Subcutaneous abdominal adipose tissue (tissue), 5 donors: ENCODE results near the gene OR2T8.
"Not testable (repeated sequence)": the region's sequence is repeated elsewhere in the genome, so short reads cannot be mapped to it uniquely, and the experiment has no call there.

ENCODE experiments used
- H3K27ac ChIP-seq: one replicate; pipeline ENCODE4 v1.7.0; 2013; ENCODE audit warnings: low read depth, mild to moderate bottlenecking, inconsistent platforms, low read length, moderate library complexity
- H3K27me3 ChIP-seq, 5 donors: one replicate each; pipeline ENCODE4 v1.7.0; 2013; ENCODE audit warnings: low read length in 5 of 5, inconsistent platforms in 1 of 5; ENCODE audit not compliant: control insufficient read depth in 5 of 5, insufficient read depth in 4 of 5
- H3K36me3 ChIP-seq, 5 donors: one replicate each; pipeline ENCODE4 v1.7.0; 2013; ENCODE audit warnings: low read length in 5 of 5; ENCODE audit not compliant: control insufficient read depth in 5 of 5, insufficient read depth in 5 of 5
- H3K4me1 ChIP-seq, 5 donors: one replicate each; pipeline ENCODE4 v1.7.0; 2013; ENCODE audit warnings: low read length in 5 of 5, mild to moderate bottlenecking in 3 of 5, moderate library complexity in 1 of 5; ENCODE audit not compliant: control insufficient read depth in 5 of 5, insufficient read depth in 5 of 5
- H3K4me3 ChIP-seq, 5 donors: one replicate each; pipeline ENCODE4 v1.7.0; 2013; ENCODE audit warnings: low read length in 5 of 5, low read depth in 1 of 5
- H3K9ac ChIP-seq, 5 donors: one replicate each; pipeline ENCODE4 v1.7.0; 2013; ENCODE audit warnings: low read length in 5 of 5, mild to moderate bottlenecking in 4 of 5, moderate library complexity in 3 of 5
- H3K9me3 ChIP-seq, 5 donors: one replicate each; pipeline ENCODE4 v1.7.0; 2013; ENCODE audit warnings: low read length in 5 of 5; ENCODE audit not compliant: control insufficient read depth in 5 of 5
- donor health status: healthy.
- donor health status: healthy.
- donor health status: healthy.
- donor health status: healthy.
- donor health status: healthy.

Gene OR2T8

GRCh38 chr1:247913786-247914185 is 6.3 kb upstream of the OR2T8 start:
- no peak overlapping the region for H3K9ac ChIP-seq
- H3K27ac ChIP-seq: no peak overlapping the region
- no peaks in the 10 kb centered on the region for H3K4me1 ChIP-seq
- H3K4me3 ChIP-seq: no peak overlapping the region
- H3K27me3 ChIP-seq: peaks cover 0 to 2% (median 0%) of the 10 kb centered on the region in 5 donors
- no peaks in the 10 kb centered on the region for H3K36me3 ChIP-seq
- no peaks in the 10 kb centered on the region for H3K9me3 ChIP-seq

DNA sequence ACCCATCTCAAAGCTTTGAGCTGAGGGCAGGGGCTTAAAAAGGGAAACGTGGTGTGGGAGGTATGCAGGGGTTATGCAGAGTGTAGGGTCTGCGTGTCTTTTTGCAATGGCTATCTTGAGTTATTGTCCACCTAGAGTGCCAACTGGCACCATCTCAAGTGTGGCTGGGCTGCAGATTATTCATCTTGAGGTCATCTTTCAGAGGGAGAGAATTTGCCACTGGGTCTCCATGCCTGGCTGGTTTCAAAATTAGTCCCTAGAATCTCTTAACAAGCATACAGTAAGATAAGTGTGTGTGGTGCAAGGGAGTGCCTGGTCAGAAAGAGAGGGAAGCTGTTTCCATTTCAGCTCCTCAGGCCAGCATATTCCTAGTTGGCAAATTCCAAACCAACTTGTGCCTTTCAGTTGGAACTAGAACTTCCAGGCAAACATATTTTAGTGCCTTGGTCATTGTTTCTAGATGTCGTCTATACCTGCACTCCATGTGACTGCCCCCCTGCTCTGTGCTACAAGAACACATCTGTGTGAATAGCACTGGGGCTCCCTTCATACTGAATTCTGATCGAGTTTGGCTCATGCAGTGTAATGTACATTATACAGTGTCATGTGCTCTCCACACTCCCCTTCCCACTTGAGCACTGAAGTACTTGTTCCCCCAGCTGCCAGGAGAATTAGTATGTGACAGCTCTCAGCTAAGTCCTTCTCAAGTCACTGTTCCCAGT is 5.0 kb upstream of the OR2T8 start:
- no peak overlapping the region for H3K9ac ChIP-seq

GRCh38 chr1:247923941-247924340 is 3.9 kb downstream of the OR2T8 start:
- H3K4me1 ChIP-seq: no peaks in the 10 kb centered on the region
- no peak overlapping the region for H3K4me3 ChIP-seq
- no peak overlapping the region for H3K9ac ChIP-seq
- peaks cover 0 to 4% (median 0%) of the 10 kb centered on the region in 5 donors for H3K9me3 ChIP-seq
- H3K27me3 ChIP-seq: no peaks in the 10 kb centered on the region
- no peaks in the 10 kb centered on the region for H3K36me3 ChIP-seq
- H3K27ac ChIP-seq: no peak overlapping the region

More for the DNA sequence above, 5.0 kb upstream of the OR2T8 start:
- Histone ChIP-seq H3K9me3 (no peaks in the 10 kb centered on the region), H3K27me3 (peaks cover 0 to 2% (median 0%) of the 10 kb centered on the region in 5 donors), H3K4me3 (no peak overlapping the region), H3K4me1 (no peaks in the 10 kb centered on the region), H3K36me3 (no peaks in the 10 kb centered on the region), H3K27ac (no peak overlapping the region)

GRCh38 chr1:247924868-247925267 is 4.8 kb downstream of the OR2T8 start, which contains the start of gene OR2AJ1:
OR2AJ1 (plus strand) TSS chr1:247924889; CDS start chr1:247933769, 8,880 bp downstream.
- Histone ChIP-seq H3K4me3 (no peak within 1 kb of the TSS), H3K36me3 (no peaks in the 10 kb centered on the region), H3K9ac (no peak within 1 kb of the TSS), H3K4me1 (no peaks in the 10 kb centered on the region), H3K9me3 (peaks cover 0 to 4% (median 0%) of the 10 kb centered on the region in 5 donors), H3K27me3 (no peaks in the 10 kb centered on the region), H3K27ac (no peak within 1 kb of the TSS)

DNA sequence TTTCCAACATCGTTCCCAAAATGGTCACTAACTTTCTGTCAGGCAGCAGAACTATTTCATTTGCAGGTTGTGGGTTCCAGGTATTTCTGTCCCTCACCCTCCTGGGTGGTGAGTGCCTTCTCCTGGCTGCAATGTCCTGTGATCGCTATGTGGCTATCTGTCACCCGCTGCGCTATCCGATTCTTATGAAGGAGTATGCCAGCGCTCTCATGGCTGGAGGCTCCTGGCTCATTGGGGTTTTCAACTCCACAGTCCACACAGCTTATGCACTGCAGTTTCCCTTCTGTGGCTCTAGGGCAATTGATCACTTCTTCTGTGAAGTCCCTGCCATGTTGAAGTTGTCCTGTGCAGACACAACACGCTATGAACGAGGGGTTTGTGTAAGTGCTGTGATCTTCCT is 13.9 kb downstream of the OR2T8 start:
- H3K9me3 ChIP-seq: peaks cover 0 to 12% (median 4%) of the 10 kb centered on the region in 5 donors
- H3K9ac ChIP-seq: no peak overlapping the region
- H3K4me3 ChIP-seq: no peak overlapping the region
- no peaks in the 10 kb centered on the region for H3K27me3 ChIP-seq
- no peak overlapping the region for H3K27ac ChIP-seq
- no peaks in the 10 kb centered on the region for H3K36me3 ChIP-seq
- H3K4me1 ChIP-seq: peaks cover 0 to 5% (median 0%) of the 10 kb centered on the region in 5 donors

DNA sequence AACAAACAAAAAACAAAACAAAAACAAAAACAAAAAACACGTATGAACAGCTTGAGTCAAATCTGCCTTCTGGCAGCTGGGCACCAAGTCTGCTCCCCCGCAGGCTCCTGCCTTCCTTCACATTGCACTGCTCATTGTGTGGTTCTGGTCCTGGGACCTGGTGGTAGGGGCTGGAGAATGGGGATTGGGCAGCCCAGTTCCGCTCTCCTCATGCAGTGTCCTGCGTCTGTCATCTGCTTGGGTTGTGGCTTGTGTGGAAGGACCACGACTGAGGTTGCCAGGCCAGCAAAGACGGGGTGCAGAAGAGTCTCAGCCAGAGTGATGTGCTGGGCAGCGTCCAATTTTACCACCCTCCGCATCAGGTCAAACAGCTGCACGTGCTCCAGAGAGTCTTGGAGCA is 15.7 kb downstream of the OR2T8 start:
- Histone ChIP-seq H3K27ac (no peak overlapping the region), H3K9me3 (peaks cover 0 to 12% (median 4%) of the 10 kb centered on the region in 5 donors), H3K36me3 (no peaks in the 10 kb centered on the region), H3K4me1 (peaks cover 0 to 5% (median 0%) of the 10 kb centered on the region in 5 donors), H3K27me3 (no peaks in the 10 kb centered on the region), H3K4me3 (no peak overlapping the region), H3K9ac (no peak overlapping the region)

GRCh38 chr1:247936415-247936814 is 16.4 kb downstream of the OR2T8 start:
- H3K4me3 ChIP-seq: no peak overlapping the region

DNA sequence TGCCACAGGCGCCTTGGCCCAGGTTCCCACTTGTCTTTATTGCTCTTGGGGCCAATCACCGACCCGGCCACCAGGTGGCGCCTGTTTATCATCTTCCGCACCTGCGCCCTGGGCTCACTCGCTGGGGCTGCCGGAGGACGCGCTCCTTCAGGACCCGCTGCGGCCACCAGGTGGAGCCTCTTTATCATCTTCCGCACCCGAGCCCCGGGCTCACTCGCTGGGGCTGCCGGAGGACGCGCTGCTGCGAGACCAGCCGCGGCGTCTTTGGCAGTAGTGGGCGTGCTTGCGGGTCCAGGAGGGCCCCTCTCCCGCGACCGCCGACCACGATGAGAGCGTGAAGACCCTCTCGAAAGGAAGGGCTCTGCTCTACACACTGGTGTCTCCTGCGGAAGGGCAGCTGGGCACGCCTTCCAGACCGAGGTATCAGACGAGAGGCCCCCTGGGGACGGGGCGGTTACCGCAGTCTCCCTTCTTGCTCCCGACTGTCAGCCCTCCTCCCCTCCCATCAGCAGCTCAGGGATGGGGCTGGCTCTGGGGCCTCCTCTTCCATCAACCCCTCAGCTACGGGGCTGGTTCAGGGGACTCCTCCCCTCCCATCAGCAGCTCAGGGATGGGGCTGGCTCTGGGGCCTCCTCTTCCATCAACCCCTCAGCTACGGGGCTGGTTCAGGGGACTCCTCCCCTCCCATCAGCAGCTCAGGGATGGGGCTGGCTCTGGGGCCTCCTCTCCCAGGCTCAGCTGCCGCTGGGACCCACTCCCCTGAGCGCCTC is 17.1 kb downstream of the OR2T8 start:
- H3K9ac ChIP-seq: peak overlapping the region in 3 of 5 donors; percentile 41 to 71 (median 53)
- peak overlapping the region; percentile 15 to 69 (median 55) for H3K4me3 ChIP-seq
- not testable (repeated sequence) for H3K4me1 ChIP-seq, H3K36me3 ChIP-seq, H3K27ac ChIP-seq, H3K27me3 ChIP-seq
- H3K9me3 ChIP-seq: peaks cover 0 to 12% (median 4%) of the 10 kb centered on the region in 5 donors

More at GRCh38 chr1:247936415-247936814, 16.4 kb downstream of the OR2T8 start:
- no peak overlapping the region for H3K27ac ChIP-seq
- H3K4me1 ChIP-seq: peaks cover 0 to 5% (median 0%) of the 10 kb centered on the region in 5 donors
- no peaks in the 10 kb centered on the region for H3K27me3 ChIP-seq
- no peak overlapping the region for H3K9ac ChIP-seq
- H3K36me3 ChIP-seq: no peaks in the 10 kb centered on the region
- H3K9me3 ChIP-seq: peaks cover 0 to 12% (median 4%) of the 10 kb centered on the region in 5 donors

DNA sequence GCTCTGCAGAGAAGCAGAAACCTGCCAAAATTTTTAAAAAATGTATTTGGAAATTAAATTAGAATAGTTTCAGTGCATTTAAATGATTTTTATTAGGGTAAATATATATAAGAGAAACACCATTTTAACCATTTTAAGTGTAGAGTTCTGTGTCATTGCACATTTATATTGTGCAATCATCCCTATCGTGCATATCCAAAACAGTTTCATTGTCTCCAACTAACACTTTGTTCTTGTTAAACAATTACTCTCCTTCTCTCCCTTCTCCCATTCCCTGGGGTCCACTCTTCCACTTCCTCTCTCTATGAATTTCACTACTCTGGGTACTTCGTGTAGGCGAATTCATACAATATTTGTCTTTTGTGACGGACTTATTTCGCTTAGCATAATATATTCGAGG is 22.6 kb downstream of the OR2T8 start:
- Histone ChIP-seq H3K27ac (no peak overlapping the region), H3K36me3 (no peaks in the 10 kb centered on the region), H3K27me3 (no peaks in the 10 kb centered on the region), H3K4me3 (no peak overlapping the region), H3K9ac (no peak overlapping the region), H3K4me1 (no peaks in the 10 kb centered on the region), H3K9me3 (peaks cover 0 to 11% (median 3%) of the 10 kb centered on the region in 5 donors)

- H3K27ac ChIP-seq: no peak within 1 kb of the TSS
Measured at GRCh38 chr1:247948558-247948957, 28.5 kb downstream of the OR2T8 start, which contains the start of gene OR2L8. OR2L8 (plus strand) TSS chr1:247948858; CDS start chr1:247948858, 0 bp downstream.

More at GRCh38 chr1:247948558-247948957, 28.5 kb downstream of the OR2T8 start, which contains the start of gene OR2L8:
- H3K9me3 ChIP-seq: peaks cover 0 to 9% (median 3%) of the 10 kb centered on the region in 5 donors
- H3K4me1 ChIP-seq: no peaks in the 10 kb centered on the region
- H3K36me3 ChIP-seq: no peaks in the 10 kb centered on the region
- H3K9ac ChIP-seq: no peak within 1 kb of the TSS
- H3K4me3 ChIP-seq: no peak within 1 kb of the TSS
- H3K27me3 ChIP-seq: no peaks in the 10 kb centered on the region
